Keratinocyte (primary cell): Measurements from ENCODE around the gene KSR2.

Experiments
- CTCF ChIP-seq, 3 experiments: IDR thresholded peaks in 1 of 3; conservative IDR thresholded peaks in 1 of 3; optimal IDR thresholded peaks in 1 of 3; 2 replicates in 2 of 3; 3 replicates in 1 of 3; pipeline versions ENCODE3 to v1.5.1; 2011; ENCODE audit warnings: low read length in 3 of 3, mild to moderate bottlenecking in 3 of 3, moderate library complexity in 2 of 3, control low read depth in 1 of 3, inconsistent platforms in 1 of 3; ENCODE audit not compliant: insufficient read depth in 2 of 3; ENCODE audit errors: extremely low read depth in 1 of 3
- EZH2 ChIP-seq: IDR thresholded peaks from one replicate; pipeline ENCODE4 v1.6.1; 2012; ENCODE audit warnings: inconsistent platforms, mild to moderate bottlenecking, low read length, moderate library complexity

DNA sequence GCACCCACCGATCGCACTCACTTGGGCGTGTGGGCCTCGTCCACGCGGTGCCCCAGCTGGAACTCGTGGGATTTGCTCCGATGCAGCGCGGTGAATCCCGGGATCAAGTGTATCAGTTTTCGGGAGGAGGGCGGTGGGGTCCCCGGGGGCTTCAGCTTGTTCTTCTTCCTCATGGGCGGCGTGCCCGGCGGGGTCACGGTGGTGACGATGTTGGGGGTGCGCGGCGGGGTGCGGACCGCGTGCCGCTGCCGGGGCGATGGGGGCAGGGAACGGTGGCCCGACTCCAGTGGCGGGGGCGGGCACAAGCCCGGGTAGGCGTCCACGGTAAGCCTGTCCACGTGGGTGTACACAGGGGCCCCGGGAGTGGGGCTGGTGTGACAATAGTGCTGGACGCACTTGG is 207.8 kb downstream of the KSR2 start:
- TF ChIP-seq CTCF (optimal IDR thresholded peaks at IDR 0.05 in 1 of 3, IDR thresholded peaks at IDR 0.05 in 1 of 3, conservative IDR thresholded peaks at IDR 0.05 in 1 of 3; ENCODE audit: extremely low read depth in 1 of 3, insufficient read depth in 2 of 3, low read length in 3 of 3), result no peak
- no peak for TF ChIP-seq EZH2
